ENCODE data around the gene GCC2.
A peak's percentile ranks its signal among the peaks of the same experiment; 100 is the strongest.

GCC2 gene

DNA sequence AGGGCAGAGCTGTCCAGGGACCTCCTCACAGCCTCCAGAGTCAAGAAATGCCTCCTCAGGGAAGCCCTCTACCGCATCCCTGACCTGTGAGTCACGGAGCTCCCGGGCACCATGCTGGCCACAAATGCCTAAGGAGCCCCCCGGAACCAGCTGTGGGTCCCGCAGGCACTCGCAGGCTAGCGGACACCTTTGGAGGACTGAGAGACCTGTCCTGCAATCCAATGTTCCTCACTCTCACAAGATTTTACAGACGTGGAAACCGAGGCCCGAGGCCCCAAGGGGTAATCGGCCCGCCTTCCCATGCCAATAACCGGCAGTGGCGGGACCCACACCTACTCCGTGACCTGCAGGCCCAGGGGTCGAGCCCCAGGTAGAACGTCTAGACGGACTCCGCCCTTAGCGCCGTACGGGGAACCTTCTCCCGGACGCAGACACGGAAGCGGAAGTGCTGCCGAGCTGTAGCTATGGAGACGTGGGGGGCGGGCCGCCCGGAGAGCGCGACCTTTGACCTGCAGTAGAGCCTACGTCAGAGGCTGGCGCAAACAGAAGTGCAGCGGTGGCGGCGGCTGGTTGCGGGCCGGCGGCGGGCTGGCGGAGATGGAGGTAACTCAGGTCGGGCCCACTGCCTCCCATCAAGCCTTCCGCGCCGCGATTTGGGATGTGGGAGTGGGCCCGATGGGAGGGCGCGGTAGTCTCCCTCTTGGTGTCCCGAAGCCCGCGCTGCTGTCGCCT lies at the start of gene GCC2:
Gene GCC2 (plus strand): TSS at position 529 of the 732 bp plus-strand sequence. CDS start 69 bp downstream, at position 598.
- H3K9ac ChIP-seq (ENCODE audit: low read length), result peak within 1 kb of the TSS; percentile 87
- H3K4me2 ChIP-seq (ENCODE audit: low read length), result peak within 1 kb of the TSS; percentile 88
- TF ChIP-seq CTCF (IDR thresholded peaks at IDR 0.05; ENCODE audit: low read depth, low read length) (no peak), EZH2phosphoT487 (IDR thresholded peaks at IDR 0.05; ENCODE audit: low read depth) (no peak)
- H2AFZ ChIP-seq (ENCODE audit: low read depth, low read length), result peak within 1 kb of the TSS; percentile 81
- no peaks in the 10 kb centered on the region for H3K27me3 ChIP-seq (ENCODE audit: low read depth, low read length)
- H3K27ac ChIP-seq (ENCODE audit: low read length), result peak within 1 kb of the TSS; percentile 58
- H3K9me3 ChIP-seq (ENCODE audit: insufficient read depth, low read length), result no peaks in the 10 kb centered on the region
- no peaks in the 10 kb centered on the region for H4K20me1 ChIP-seq (ENCODE audit: insufficient read depth, low read length)
- peaks cover 4% of the 10 kb centered on the region for H3K36me3 ChIP-seq (replicated peaks; ENCODE audit: low read depth, low read length)
- peak within 1 kb of the TSS; percentile 94 for H3K4me3 ChIP-seq (ENCODE audit: low read length)
- peaks cover 15% of the 10 kb centered on the region for H3K79me2 ChIP-seq (ENCODE audit: low read length)
- peaks cover 22% of the 10 kb centered on the region for H3K4me1 ChIP-seq (ENCODE audit: low read length)

DNA sequence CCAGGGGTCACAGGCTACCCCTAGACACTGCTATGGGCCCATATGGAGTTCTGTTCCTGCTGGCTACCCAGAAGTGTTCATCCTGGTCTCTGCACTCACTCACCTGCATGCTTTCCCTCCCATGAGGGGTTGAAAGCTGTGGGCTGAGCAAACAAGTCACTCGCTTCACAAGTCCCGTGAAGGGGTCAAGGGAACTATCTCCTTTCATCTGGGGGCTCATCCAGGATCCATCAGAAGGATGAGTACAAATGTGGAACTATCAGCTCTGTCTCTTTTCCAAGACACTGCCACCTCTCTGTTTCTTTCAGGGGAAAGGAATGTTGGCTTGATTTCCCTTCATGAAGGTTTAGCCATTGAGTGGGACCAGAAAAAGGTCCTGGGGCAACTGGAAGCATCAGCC lies 49.5 kb upstream of the GCC2 start:
- Histone ChIP-seq H4K20me1 (ENCODE audit: insufficient read depth, low read length) (no peaks in the 10 kb centered on the region), H3K36me3 (replicated peaks; ENCODE audit: low read depth, low read length) (no peaks in the 10 kb centered on the region), H3K27ac (ENCODE audit: low read length) (no peak overlapping the region), H3K27me3 (ENCODE audit: low read depth, low read length) (no peaks in the 10 kb centered on the region), H2AFZ (ENCODE audit: low read depth, low read length) (no peak overlapping the region), H3K4me1 (ENCODE audit: low read length) (no peaks in the 10 kb centered on the region), H3K79me2 (ENCODE audit: low read length) (no peaks in the 10 kb centered on the region), H3K4me2 (ENCODE audit: low read length) (no peak overlapping the region), H3K4me3 (ENCODE audit: low read length) (no peak overlapping the region), H3K9me3 (ENCODE audit: insufficient read depth, low read length) (no peaks in the 10 kb centered on the region), H3K9ac (ENCODE audit: low read length) (no peak overlapping the region)
- TF ChIP-seq EZH2phosphoT487 (IDR thresholded peaks at IDR 0.05; ENCODE audit: low read depth) (no peak), CTCF (IDR thresholded peaks at IDR 0.05; ENCODE audit: low read depth, low read length) (no peak)

DNA sequence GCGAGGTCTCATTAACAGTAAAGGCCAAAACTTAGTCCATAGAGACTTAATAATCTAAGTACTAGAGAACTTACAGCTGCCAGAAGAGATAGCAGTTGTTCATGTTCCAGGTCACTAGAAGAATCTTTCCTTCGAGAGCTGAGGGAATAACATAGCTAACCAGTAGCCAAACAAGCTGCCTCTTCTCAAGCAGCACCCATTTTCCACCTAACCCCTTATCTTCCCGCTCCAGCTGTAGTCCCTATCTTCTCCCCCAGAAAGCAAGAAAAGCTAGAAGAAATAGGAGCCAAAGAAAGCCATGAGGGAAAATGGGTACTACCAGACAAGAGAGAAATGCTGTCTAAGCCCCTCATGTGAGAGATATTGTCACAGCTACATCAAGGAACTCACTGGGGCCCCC lies 47.2 kb upstream of the GCC2 start:
- H3K79me2 ChIP-seq (ENCODE audit: low read length), result no peaks in the 10 kb centered on the region
- TF ChIP-seq EZH2phosphoT487 (IDR thresholded peaks at IDR 0.05; ENCODE audit: low read depth) (no peak), CTCF (IDR thresholded peaks at IDR 0.05; ENCODE audit: low read depth, low read length) (no peak)
- H3K9ac ChIP-seq (ENCODE audit: low read length), result no peak overlapping the region
- H3K27me3 ChIP-seq (ENCODE audit: low read depth, low read length), result no peaks in the 10 kb centered on the region
- H2AFZ ChIP-seq (ENCODE audit: low read depth, low read length), result no peak overlapping the region
- no peaks in the 10 kb centered on the region for H3K4me1 ChIP-seq (ENCODE audit: low read length)
- H3K9me3 ChIP-seq (ENCODE audit: insufficient read depth, low read length), result peaks cover 8% of the 10 kb centered on the region
- H3K4me3 ChIP-seq (ENCODE audit: low read length), result no peak overlapping the region
- H3K27ac ChIP-seq (ENCODE audit: low read length), result no peak overlapping the region
- no peaks in the 10 kb centered on the region for H3K36me3 ChIP-seq (replicated peaks; ENCODE audit: low read depth, low read length)
- H3K4me2 ChIP-seq (ENCODE audit: low read length), result no peak overlapping the region
- no peaks in the 10 kb centered on the region for H4K20me1 ChIP-seq (ENCODE audit: insufficient read depth, low read length)

- TF ChIP-seq EZH2phosphoT487 (IDR thresholded peaks at IDR 0.05; ENCODE audit: low read depth) (no peak), CTCF (IDR thresholded peaks at IDR 0.05; ENCODE audit: low read depth, low read length) (no peak)
- no peak overlapping the region for H3K27ac ChIP-seq (ENCODE audit: low read length)
These were observed 45.5 kb upstream of the GCC2 start for GRCh38 chr2:108403494-108403893.

More at GRCh38 chr2:108403494-108403893, 45.5 kb upstream of the GCC2 start:
- no peak overlapping the region for H3K4me3 ChIP-seq (ENCODE audit: low read length)
- no peak overlapping the region for H3K9ac ChIP-seq (ENCODE audit: low read length)
- no peaks in the 10 kb centered on the region for H3K36me3 ChIP-seq (replicated peaks; ENCODE audit: low read depth, low read length)
- H2AFZ ChIP-seq (ENCODE audit: low read depth, low read length), result no peak overlapping the region
- H3K4me2 ChIP-seq (ENCODE audit: low read length), result no peak overlapping the region
- H3K27me3 ChIP-seq (ENCODE audit: low read depth, low read length), result no peaks in the 10 kb centered on the region
- peaks cover 5% of the 10 kb centered on the region for H3K4me1 ChIP-seq (ENCODE audit: low read length)
- H3K9me3 ChIP-seq (ENCODE audit: insufficient read depth, low read length), result peaks cover 8% of the 10 kb centered on the region
- no peaks in the 10 kb centered on the region for H4K20me1 ChIP-seq (ENCODE audit: insufficient read depth, low read length)
- no peaks in the 10 kb centered on the region for H3K79me2 ChIP-seq (ENCODE audit: low read length)

Data from OCI-LY3 (cell line).